Kidney epithelial cell (primary cell): ENCODE measurements around the gene ABCC4. TPM values are rescaled to one million over a fixed set of nuclear protein-coding genes. Genes with fewer than 3 reads are reported as not detected.

Experiments used
- DNase-seq: peaks from one replicate; pipeline ENCODE4 v3.0.0-alpha.2; 2010; ENCODE audit warnings: low read depth
- H3K27me3 ChIP-seq: 2 replicates; pipeline ENCODE4 v1.6.0; 2011; ENCODE audit warnings: low read length; ENCODE audit not compliant: control insufficient read depth, insufficient read depth
- H3K36me3 ChIP-seq: 2 replicates; pipeline ENCODE4 v1.5.1; 2011; ENCODE audit warnings: low read length; ENCODE audit not compliant: control insufficient read depth, insufficient read depth
- H3K4me3 ChIP-seq: 2 replicates; pipeline ENCODE4 v1.5.1; 2011; ENCODE audit warnings: low read depth, mild to moderate bottlenecking, control low read depth, low read length
- CTCF ChIP-seq: IDR thresholded peaks from 2 replicates; pipeline ENCODE4 v1.5.1; 2011; ENCODE audit warnings: mild to moderate bottlenecking, moderate library complexity, low read length, control low read depth, inconsistent platforms; ENCODE audit not compliant: insufficient read depth, poor library complexity, severe bottlenecking
- total RNA-seq: library from RNA; depleted of rRNA; stranded (reverse); fragments of >200 nt; gene quantifications from 2 replicates; pipeline ENCODE4 v1.2.3, GENCODE V29; 2015

Gene ABCC4
- total RNA-seq, 1 donor from 2014 or later = 17.3 TPM

- no peaks in the 10 kb centered on the region for H3K27me3 ChIP-seq
- H3K36me3 ChIP-seq = peaks cover 1% of the 10 kb centered on the region
- peak; percentile 98 for TF ChIP-seq CTCF
- peak; percentile 37 for DNase-seq
- no peak overlapping the region for H3K4me3 ChIP-seq
Measured at GRCh38 chr13:95191821-95192563, 109.3 kb downstream of the ABCC4 start.

- H3K4me3 ChIP-seq = no peak overlapping the region
- no peaks in the 10 kb centered on the region for H3K36me3 ChIP-seq
- DNase-seq = no peak
- no peak for TF ChIP-seq CTCF
- no peaks in the 10 kb centered on the region for H3K27me3 ChIP-seq
Measured at GRCh38 chr13:95188128-95188527, 113.1 kb downstream of the ABCC4 start.

GRCh38 chr13:95185851-95186250, 115.4 kb downstream of the ABCC4 start:
- Histone ChIP-seq H3K36me3 (no peaks in the 10 kb centered on the region), H3K27me3 (no peaks in the 10 kb centered on the region), H3K4me3 (no peak overlapping the region)
- DNase-seq = no peak
- TF ChIP-seq CTCF = no peak

GRCh38 chr13:95185311-95185710, 115.9 kb downstream of the ABCC4 start:
- Histone ChIP-seq H3K27me3 (no peaks in the 10 kb centered on the region), H3K36me3 (no peaks in the 10 kb centered on the region), H3K4me3 (no peak overlapping the region)
- DNase-seq = no peak
- no peak for TF ChIP-seq CTCF

GRCh38 chr13:95184317-95184716, 116.9 kb downstream of the ABCC4 start:
- TF ChIP-seq CTCF = no peak
- no peaks in the 10 kb centered on the region for H3K27me3 ChIP-seq
- H3K36me3 ChIP-seq = no peaks in the 10 kb centered on the region
- no peak for DNase-seq
- no peak overlapping the region for H3K4me3 ChIP-seq
